ENCODE results near the gene KATNIP.

The KATNIP gene

DNA sequence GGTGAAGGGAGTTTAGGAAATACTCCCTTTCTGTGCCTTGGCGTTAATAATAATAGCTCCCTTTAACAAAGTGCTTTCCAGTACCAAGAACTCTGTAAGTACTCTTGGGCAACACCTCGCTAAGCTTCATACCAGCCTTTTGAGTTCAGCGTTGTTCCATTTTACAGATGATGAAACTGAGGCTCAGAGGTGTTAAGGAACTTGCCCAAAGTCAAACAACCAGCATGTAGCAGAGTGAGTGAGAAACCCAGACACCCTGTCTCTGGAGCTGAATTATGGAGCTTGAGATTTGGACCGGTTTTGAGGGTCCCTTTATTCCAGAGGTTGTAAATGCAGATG is 607 bp downstream of the KATNIP start:
- peak overlapping the region; percentile 94 for H2AFZ ChIP-seq (ENCODE audit: insufficient read depth, low read length, poor library complexity)
- peak overlapping the region; percentile 92 for H3K9ac ChIP-seq (ENCODE audit: low read length)
- H3K27me3 ChIP-seq (ENCODE audit: insufficient read depth, low read length) = no peaks in the 10 kb centered on the region
- H3K4me1 ChIP-seq (ENCODE audit: control insufficient read depth in 1 of 2, insufficient read depth in 2 of 2, low read length in 2 of 2) = peaks cover 2 to 20% of the 10 kb centered on the region in 2 experiments
- peaks cover 5% of the 10 kb centered on the region for H3K79me2 ChIP-seq (ENCODE audit: control insufficient read depth, insufficient read depth, low read length, poor library complexity)
- peak overlapping the region; percentile 96 for H3K4me3 ChIP-seq (ENCODE audit: low read depth, low read length)
- H3K18ac ChIP-seq (ENCODE audit: low read length) = no peak overlapping the region
- WGBS (ENCODE audit: extremely low coverage, insufficient coverage, insufficient read length) = no CpG with 5 or more reads among the region's 4 CpGs
- H2BK120ac ChIP-seq (ENCODE audit: insufficient read depth, low read length, poor library complexity) = no peak overlapping the region
- H4K8ac ChIP-seq (ENCODE audit: low read depth, low read length) = peak overlapping the region; percentile 91
- H3K36me3 ChIP-seq (ENCODE audit: control insufficient read depth in 1 of 2, insufficient read depth in 2 of 2, low read length in 2 of 2) = no peaks in the 10 kb centered on the region
- H2AK5ac ChIP-seq (ENCODE audit: low read length) = no peak overlapping the region
- DNase-seq = peak; percentile 11 to 67
- H3K23ac ChIP-seq (ENCODE audit: low read length) = no peak overlapping the region
- no peak overlapping the region for H4K91ac ChIP-seq (ENCODE audit: low read depth, low read length)
- peak overlapping the region; percentile 32 for H3K4ac ChIP-seq (ENCODE audit: low read depth, low read length)
- H3K79me1 ChIP-seq (ENCODE audit: low read length) = peaks cover 2% of the 10 kb centered on the region
- H3K27ac ChIP-seq (ENCODE audit: low read depth, low read length) = no peak overlapping the region
- H3K4me2 ChIP-seq (ENCODE audit: low read length) = peak overlapping the region; percentile 87
- H4K12ac ChIP-seq (ENCODE audit: low read depth, low read length) = no peak overlapping the region
- H2BK5ac ChIP-seq (ENCODE audit: low read depth, low read length, poor library complexity) = no peak overlapping the region
- no peak overlapping the region for H3K14ac ChIP-seq (ENCODE audit: low read length)
- H3K9me3 ChIP-seq (ENCODE audit: insufficient read depth, low read depth, low read length) = no peaks in the 10 kb centered on the region
- H2BK12ac ChIP-seq (ENCODE audit: low read length) = no peak overlapping the region

DNA sequence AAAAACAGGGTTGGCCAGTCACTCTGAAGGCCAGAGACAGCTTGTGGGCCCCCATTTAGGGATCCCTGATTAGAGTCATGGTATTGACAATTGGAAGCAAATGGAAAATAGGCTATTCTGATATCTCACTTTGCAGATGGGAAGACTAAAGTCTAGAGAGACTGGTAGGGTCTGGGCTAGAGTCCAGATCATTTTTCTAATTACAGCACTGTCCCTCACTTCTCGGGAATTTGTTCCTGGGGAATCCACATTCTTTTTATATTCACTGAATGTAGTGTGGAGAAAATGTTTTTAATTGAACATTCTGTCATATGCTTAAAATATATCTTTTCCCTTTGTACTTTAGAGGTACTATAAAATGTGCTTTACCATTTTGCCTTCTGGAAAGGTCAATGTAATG is 1.1 kb downstream of the KATNIP start:
- H3K4me3 ChIP-seq (ENCODE audit: low read depth, low read length) = no peak overlapping the region
- peak overlapping the region; percentile 32 for H3K4ac ChIP-seq (ENCODE audit: low read depth, low read length)
- H2AFZ ChIP-seq (ENCODE audit: insufficient read depth, low read length, poor library complexity) = no peak overlapping the region
- no CpG with 5 or more reads among the region's 1 CpG for WGBS (ENCODE audit: extremely low coverage, insufficient coverage, insufficient read length)
- H3K36me3 ChIP-seq (ENCODE audit: control insufficient read depth in 1 of 2, insufficient read depth in 2 of 2, low read length in 2 of 2) = no peaks in the 10 kb centered on the region
- no peak overlapping the region for H2BK5ac ChIP-seq (ENCODE audit: low read depth, low read length, poor library complexity)
- H3K9ac ChIP-seq (ENCODE audit: low read length) = no peak overlapping the region
- H3K9me3 ChIP-seq (ENCODE audit: insufficient read depth, low read depth, low read length) = no peaks in the 10 kb centered on the region
- H4K12ac ChIP-seq (ENCODE audit: low read depth, low read length) = no peak overlapping the region
- H3K23ac ChIP-seq (ENCODE audit: low read length) = no peak overlapping the region
- H3K27ac ChIP-seq (ENCODE audit: low read depth, low read length) = no peak overlapping the region
- no peak overlapping the region for H4K8ac ChIP-seq (ENCODE audit: low read depth, low read length)
- H3K18ac ChIP-seq (ENCODE audit: low read length) = no peak overlapping the region
- no peaks in the 10 kb centered on the region for H3K27me3 ChIP-seq (ENCODE audit: insufficient read depth, low read length)
- no peak overlapping the region for H3K14ac ChIP-seq (ENCODE audit: low read length)
- no peak overlapping the region for H2BK120ac ChIP-seq (ENCODE audit: insufficient read depth, low read length, poor library complexity)
- no peak overlapping the region for H2AK5ac ChIP-seq (ENCODE audit: low read length)
- peaks cover 2 to 17% of the 10 kb centered on the region in 2 experiments for H3K4me1 ChIP-seq (ENCODE audit: control insufficient read depth in 1 of 2, insufficient read depth in 2 of 2, low read length in 2 of 2)
- no peak overlapping the region for H2BK12ac ChIP-seq (ENCODE audit: low read length)
- peaks cover 2% of the 10 kb centered on the region for H3K79me1 ChIP-seq (ENCODE audit: low read length)
- peak overlapping the region; percentile 87 for H3K4me2 ChIP-seq (ENCODE audit: low read length)
- H4K91ac ChIP-seq (ENCODE audit: low read depth, low read length) = no peak overlapping the region
- peaks cover 5% of the 10 kb centered on the region for H3K79me2 ChIP-seq (ENCODE audit: control insufficient read depth, insufficient read depth, low read length, poor library complexity)
- no peak for DNase-seq

DNA sequence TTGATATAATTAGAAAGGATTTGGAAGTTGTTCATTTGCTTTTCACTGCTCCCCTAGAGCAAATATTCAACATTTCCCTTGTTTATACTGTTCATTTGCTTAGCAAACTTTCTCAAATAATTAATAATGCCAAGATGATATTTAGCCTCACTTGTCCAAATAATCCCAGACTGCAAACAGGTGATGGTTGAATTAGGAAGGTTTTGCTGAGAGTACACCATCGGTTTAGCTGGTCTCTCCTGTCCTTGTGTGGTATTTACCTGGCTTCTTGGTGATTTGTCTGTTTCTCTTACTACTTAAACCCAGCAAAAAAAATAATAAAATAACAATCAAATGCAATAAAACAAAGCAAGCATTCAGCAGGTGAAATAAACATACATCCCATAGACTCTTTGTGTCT is 6.5 kb downstream of the KATNIP start:
- WGBS (ENCODE audit: extremely low coverage, insufficient coverage, insufficient read length) = no CpG with 5 or more reads among the region's 1 CpG
- H3K79me2 ChIP-seq (ENCODE audit: control insufficient read depth, insufficient read depth, low read length, poor library complexity) = no peaks in the 10 kb centered on the region

GRCh38 chr16:27558434-27558833 is 8.5 kb downstream of the KATNIP start:
- no peak overlapping the region for H2BK12ac ChIP-seq (ENCODE audit: low read length)
- H3K9me3 ChIP-seq (ENCODE audit: insufficient read depth, low read depth, low read length) = no peaks in the 10 kb centered on the region
- peaks cover 0 to 2% of the 10 kb centered on the region in 2 experiments for H3K36me3 ChIP-seq (ENCODE audit: control insufficient read depth in 1 of 2, insufficient read depth in 2 of 2, low read length in 2 of 2)
- H3K79me1 ChIP-seq (ENCODE audit: low read length) = no peaks in the 10 kb centered on the region
- H4K91ac ChIP-seq (ENCODE audit: low read depth, low read length) = no peak overlapping the region
- WGBS (ENCODE audit: extremely low coverage, insufficient coverage, insufficient read length) = no CpG with 5 or more reads among the region's 3 CpGs
- no peaks in the 10 kb centered on the region for H3K79me2 ChIP-seq (ENCODE audit: control insufficient read depth, insufficient read depth, low read length, poor library complexity)
- H3K9ac ChIP-seq (ENCODE audit: low read length) = no peak overlapping the region
- H4K8ac ChIP-seq (ENCODE audit: low read depth, low read length) = no peak overlapping the region
- H3K4me3 ChIP-seq (ENCODE audit: low read depth, low read length) = no peak overlapping the region
- no peak overlapping the region for H3K4ac ChIP-seq (ENCODE audit: low read depth, low read length)
- no peak overlapping the region for H3K18ac ChIP-seq (ENCODE audit: low read length)
- H3K4me2 ChIP-seq (ENCODE audit: low read length) = no peak overlapping the region
- no peak for DNase-seq
- no peak overlapping the region for H3K27ac ChIP-seq (ENCODE audit: low read depth, low read length)
- H3K27me3 ChIP-seq (ENCODE audit: insufficient read depth, low read length) = no peaks in the 10 kb centered on the region
- H3K4me1 ChIP-seq (ENCODE audit: control insufficient read depth in 1 of 2, insufficient read depth in 2 of 2, low read length in 2 of 2) = peaks cover 0 to 2% of the 10 kb centered on the region in 2 experiments
- no peak overlapping the region for H2BK5ac ChIP-seq (ENCODE audit: low read depth, low read length, poor library complexity)
- no peak overlapping the region for H2AK5ac ChIP-seq (ENCODE audit: low read length)
- H3K23ac ChIP-seq (ENCODE audit: low read length) = no peak overlapping the region
- H3K14ac ChIP-seq (ENCODE audit: low read length) = no peak overlapping the region
- no peak overlapping the region for H2AFZ ChIP-seq (ENCODE audit: insufficient read depth, low read length, poor library complexity)
- H2BK120ac ChIP-seq (ENCODE audit: insufficient read depth, low read length, poor library complexity) = no peak overlapping the region
- no peak overlapping the region for H4K12ac ChIP-seq (ENCODE audit: low read depth, low read length)

More for the DNA sequence above, 6.5 kb downstream of the KATNIP start:
- Histone ChIP-seq H4K91ac (ENCODE audit: low read depth, low read length) (no peak overlapping the region), H4K8ac (ENCODE audit: low read depth, low read length) (no peak overlapping the region), H2AK5ac (ENCODE audit: low read length) (no peak overlapping the region), H3K23ac (ENCODE audit: low read length) (no peak overlapping the region), H2BK12ac (ENCODE audit: low read length) (no peak overlapping the region), H3K79me1 (ENCODE audit: low read length) (no peaks in the 10 kb centered on the region), H3K27ac (ENCODE audit: low read depth, low read length) (no peak overlapping the region), H3K4me2 (ENCODE audit: low read length) (no peak overlapping the region), H2BK5ac (ENCODE audit: low read depth, low read length, poor library complexity) (no peak overlapping the region), H3K4me3 (ENCODE audit: low read depth, low read length) (no peak overlapping the region), H2AFZ (ENCODE audit: insufficient read depth, low read length, poor library complexity) (no peak overlapping the region), H2BK120ac (ENCODE audit: insufficient read depth, low read length, poor library complexity) (no peak overlapping the region), H3K14ac (ENCODE audit: low read length) (no peak overlapping the region), H3K4me1 (ENCODE audit: control insufficient read depth in 1 of 2, insufficient read depth in 2 of 2, low read length in 2 of 2) (peaks cover 0 to 2% of the 10 kb centered on the region in 2 experiments), H3K9me3 (ENCODE audit: insufficient read depth, low read depth, low read length) (no peaks in the 10 kb centered on the region), H3K18ac (ENCODE audit: low read length) (no peak overlapping the region), H4K12ac (ENCODE audit: low read depth, low read length) (no peak overlapping the region), H3K4ac (ENCODE audit: low read depth, low read length) (no peak overlapping the region), H3K9ac (ENCODE audit: low read length) (no peak overlapping the region), H3K27me3 (ENCODE audit: insufficient read depth, low read length) (no peaks in the 10 kb centered on the region), H3K36me3 (ENCODE audit: control insufficient read depth in 1 of 2, insufficient read depth in 2 of 2, low read length in 2 of 2) (peaks cover 0 to 2% of the 10 kb centered on the region in 2 experiments)
- no peak for DNase-seq
